Cardiac fibroblast (primary cell): ENCODE results near the gene GPR55.

Experiments
- DNase-seq, 2 donors: peaks; one replicate each; pipeline versions ENCODE4 v3.0.0 to v3.0.0-alpha.2; 2010; ENCODE audit warnings: low read depth in 2 of 2
- H3K4me3 ChIP-seq, 2 donors: replicated peaks in 1 of 2; 1 replicate in 1 of 2; 2 replicates in 1 of 2; pipeline ENCODE4 v1.5.1; 2011; ENCODE audit warnings: low read depth in 2 of 2, low read length in 2 of 2, mild to moderate bottlenecking in 2 of 2, moderate library complexity in 1 of 2
- CTCF ChIP-seq: IDR thresholded peaks from one replicate; pipeline ENCODE4 v1.5.1; 2011; ENCODE audit warnings: low read depth, mild to moderate bottlenecking, low read length, inconsistent platforms

Gene GPR55

DNA sequence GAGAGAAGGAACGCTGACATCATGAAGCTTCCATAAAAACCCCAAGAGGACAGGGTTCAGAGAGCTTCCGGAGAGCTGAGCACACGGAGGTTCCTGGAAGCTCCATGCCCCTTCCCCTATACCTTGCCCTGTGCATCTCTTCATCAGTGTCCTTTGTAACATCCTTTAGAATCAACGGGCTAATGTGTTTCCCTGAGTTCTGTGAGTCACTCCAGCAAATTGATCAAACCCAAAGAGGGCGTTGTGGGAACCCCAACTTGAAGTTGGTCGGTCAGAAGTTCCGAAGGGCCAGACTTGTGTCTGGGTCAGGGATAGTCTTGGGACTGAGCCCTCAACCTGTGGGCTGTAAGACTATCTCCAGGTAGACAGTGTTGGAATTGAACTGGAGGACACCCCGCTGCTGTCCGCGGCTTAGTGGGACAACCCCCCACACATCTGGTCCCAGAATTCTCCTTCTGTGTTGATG lies 25.9 kb upstream of the GPR55 start:
- H3K4me3 ChIP-seq, result no peak overlapping the region
- no peak for DNase-seq
- TF ChIP-seq CTCF, result no peak

- no peak overlapping the region for H3K4me3 ChIP-seq
- TF ChIP-seq CTCF, result no peak
- no peak for DNase-seq
Observed at GRCh38 chr2:230949966-230950873, 25.2 kb upstream of the GPR55 start.

- no peak overlapping the region for H3K4me3 ChIP-seq
- no peak for TF ChIP-seq CTCF
- DNase-seq, result no peak
Observed at GRCh38 chr2:230947908-230948365, 22.9 kb upstream of the GPR55 start.

GRCh38 chr2:230947235-230947576 lies 22.2 kb upstream of the GPR55 start:
- H3K4me3 ChIP-seq, result no peak overlapping the region
- TF ChIP-seq CTCF, result no peak
- no peak for DNase-seq

DNA sequence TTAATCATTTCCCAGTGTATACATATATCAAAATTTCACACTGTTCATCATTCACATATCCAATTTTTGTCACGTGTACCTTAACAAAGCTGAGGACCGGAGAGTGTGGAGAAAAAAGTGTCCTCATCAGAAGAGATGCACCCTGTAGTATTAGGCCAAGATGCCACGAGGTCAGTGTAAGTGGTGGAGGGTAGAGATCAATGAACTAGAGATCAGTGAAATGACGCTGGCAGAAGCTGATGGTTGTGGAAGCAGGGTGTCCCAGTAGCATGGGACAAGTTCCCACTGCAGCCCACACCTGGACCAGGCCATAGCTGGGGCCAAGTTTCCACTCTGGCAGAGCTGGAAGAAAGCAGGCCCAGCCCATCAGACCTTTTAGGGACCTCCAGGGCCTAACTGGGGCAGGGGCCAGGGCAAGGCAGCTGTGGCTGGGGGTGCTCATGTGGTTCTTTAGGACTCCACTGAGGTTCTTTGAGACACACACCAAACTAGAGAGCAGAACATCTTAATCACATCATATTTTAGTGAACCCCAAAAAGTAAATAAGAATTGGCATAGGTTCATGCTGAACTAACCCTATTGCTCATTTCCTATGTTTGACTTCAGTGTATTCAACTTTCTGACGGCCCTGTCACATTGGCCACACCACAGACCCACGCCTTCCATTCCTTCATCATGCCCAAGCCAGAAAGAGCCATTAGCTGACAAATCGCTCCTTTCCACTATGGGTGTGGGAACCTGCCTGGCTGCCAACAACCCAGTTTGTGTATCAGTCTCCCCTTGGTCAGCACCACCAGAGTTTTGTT lies 21.6 kb upstream of the GPR55 start:
- TF ChIP-seq CTCF, result no peak
- no peak for DNase-seq
- H3K4me3 ChIP-seq, result no peak overlapping the region

GRCh38 chr2:230944757-230945372 lies 19.8 kb upstream of the GPR55 start:
- H3K4me3 ChIP-seq, result no peak overlapping the region
- DNase-seq, result no peak
- TF ChIP-seq CTCF, result no peak
